GM19239 (cell line): ENCODE measurements around the gene SPATA18.
"Not testable (repeated sequence)": the region's sequence is repeated elsewhere in the genome, so short reads cannot be mapped to it uniquely, and the experiment has no call there.

Source experiments
- DNase-seq: peaks from one replicate; pipeline ENCODE4 v3.0.0; 2011; ENCODE audit warnings: low spot score; ENCODE audit not compliant: insufficient read length
- FAIRE-seq: peaks from 2 replicates; lab custom pipeline; 2011; peaks lifted over from hg19 to GRCh38; lab: Jason Lieb, UNC

The SPATA18 gene

GRCh38 chr4:52049266-52049665 lies 1.8 kb upstream of the SPATA18 start:
- FAIRE-seq = no peak
- DNase-seq = no peak

- peak; percentile 44 for FAIRE-seq
These were observed 741 bp downstream of the SPATA18 start for GRCh38 chr4:52051615-52052474.

GRCh38 chr4:52052475-52052780 lies 1.3 kb downstream of the SPATA18 start:
- no peak for DNase-seq
- FAIRE-seq = no peak

More at GRCh38 chr4:52051615-52052474, 741 bp downstream of the SPATA18 start:
- DNase-seq = peak; percentile 20

GRCh38 chr4:52054254-52054653 lies 3.1 kb downstream of the SPATA18 start:
- DNase-seq = no peak
- no peak for FAIRE-seq

GRCh38 chr4:52057196-52057595 lies 6.1 kb downstream of the SPATA18 start:
- DNase-seq = no peak
- no peak for FAIRE-seq

DNA sequence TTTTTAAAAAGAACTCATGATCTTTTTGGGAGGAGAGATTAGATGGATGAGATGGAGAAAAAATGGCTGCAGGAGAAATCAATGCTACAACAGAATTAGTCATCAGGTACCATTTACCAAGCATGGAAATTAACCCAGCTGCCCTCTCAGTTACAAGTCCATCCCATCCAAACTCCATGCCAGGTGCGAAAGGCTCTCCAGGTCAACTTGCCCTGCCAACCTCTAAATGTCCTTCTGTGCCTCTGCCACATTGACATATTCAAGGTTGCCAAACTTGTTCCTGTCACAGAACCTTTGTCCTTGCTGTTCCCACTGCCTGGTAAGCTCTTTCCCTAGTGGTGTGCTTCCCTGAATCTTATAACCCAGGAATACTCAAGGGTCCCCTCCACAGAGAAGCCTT lies 7.2 kb downstream of the SPATA18 start:
- DNase-seq (no peak), FAIRE-seq (no peak)

DNA sequence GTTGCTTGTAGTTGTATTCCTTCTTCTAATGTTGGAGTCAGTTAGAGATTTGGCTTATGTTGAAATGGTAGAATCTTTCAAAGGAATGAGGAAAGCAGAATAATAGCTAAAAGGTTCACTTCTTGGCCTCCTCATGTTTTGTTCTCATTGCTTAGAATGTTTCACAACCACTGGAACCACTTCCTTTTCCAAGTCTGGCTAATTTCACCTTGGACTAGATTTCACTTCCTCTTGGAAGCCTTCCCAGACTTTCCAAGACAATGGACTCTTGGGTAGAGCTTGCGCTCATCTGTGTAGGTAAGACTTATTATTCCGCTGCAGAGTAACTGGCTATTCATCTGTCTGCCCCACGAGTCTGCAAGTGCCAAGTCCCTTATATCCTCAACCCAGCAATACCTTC lies 8.3 kb downstream of the SPATA18 start:
- no peak for FAIRE-seq
- no peak for DNase-seq

DNA sequence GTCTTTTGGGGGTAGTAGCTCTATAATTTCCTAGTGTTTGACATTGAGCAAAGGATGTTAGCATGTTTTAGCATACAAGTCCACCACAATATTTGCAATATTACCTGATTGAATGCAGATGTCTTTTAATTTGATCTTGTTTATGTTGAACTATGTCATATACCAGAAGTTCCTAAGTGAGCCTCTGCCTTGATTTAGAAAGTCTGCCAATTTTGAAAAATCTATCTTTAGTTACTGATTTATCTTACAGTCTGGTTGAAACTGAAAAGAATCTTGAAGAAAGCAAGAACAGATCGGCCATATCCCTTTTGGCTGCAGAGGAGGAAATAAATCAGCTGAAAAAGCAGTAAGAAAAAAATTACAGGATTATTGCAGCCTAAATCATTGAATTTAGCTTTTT lies 18.5 kb downstream of the SPATA18 start:
- no peak for FAIRE-seq
- DNase-seq = no peak

DNA sequence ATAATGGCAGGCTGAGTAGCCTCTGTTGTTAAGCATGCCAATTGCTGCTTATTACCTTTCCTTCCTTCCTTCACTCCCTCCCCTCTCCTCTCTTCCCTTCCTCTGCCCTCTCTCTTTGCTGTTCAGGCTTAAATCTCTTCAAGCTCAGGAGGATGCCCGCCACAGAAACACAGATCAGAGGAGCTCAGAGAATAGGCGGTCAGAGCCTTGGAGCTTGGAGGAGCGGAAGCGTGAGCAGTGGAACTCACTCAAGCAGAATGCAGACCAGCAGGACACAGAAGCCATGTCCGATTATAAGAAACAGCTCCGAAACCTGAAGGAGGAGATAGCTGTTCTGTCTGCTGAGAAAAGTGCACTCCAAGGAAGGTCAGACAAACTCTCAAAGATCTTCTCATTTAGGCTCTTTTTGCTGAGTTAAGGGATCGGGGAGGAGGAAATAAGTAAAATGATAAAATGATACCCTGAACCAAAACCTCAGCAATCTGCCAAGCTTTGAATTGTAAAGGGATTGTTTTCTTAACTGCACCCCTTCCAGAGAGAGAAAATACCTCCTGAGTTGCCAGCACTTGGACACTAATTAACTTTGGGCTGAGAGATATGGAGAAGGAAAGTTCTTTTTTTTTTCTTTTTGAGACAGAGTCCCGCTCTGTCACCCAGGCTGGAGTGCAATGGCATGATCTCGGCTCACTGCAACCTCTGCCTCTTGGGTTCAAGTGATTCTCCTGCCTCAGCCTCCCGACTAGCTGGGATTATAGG lies 20.9 kb downstream of the SPATA18 start:
- FAIRE-seq = no peak
- DNase-seq = no peak

GRCh38 chr4:52076731-52077130 lies 25.6 kb downstream of the SPATA18 start:
- FAIRE-seq (no peak), DNase-seq (no peak)

GRCh38 chr4:52079659-52080058 lies 28.6 kb downstream of the SPATA18 start:
- FAIRE-seq (no peak), DNase-seq (no peak)

DNA sequence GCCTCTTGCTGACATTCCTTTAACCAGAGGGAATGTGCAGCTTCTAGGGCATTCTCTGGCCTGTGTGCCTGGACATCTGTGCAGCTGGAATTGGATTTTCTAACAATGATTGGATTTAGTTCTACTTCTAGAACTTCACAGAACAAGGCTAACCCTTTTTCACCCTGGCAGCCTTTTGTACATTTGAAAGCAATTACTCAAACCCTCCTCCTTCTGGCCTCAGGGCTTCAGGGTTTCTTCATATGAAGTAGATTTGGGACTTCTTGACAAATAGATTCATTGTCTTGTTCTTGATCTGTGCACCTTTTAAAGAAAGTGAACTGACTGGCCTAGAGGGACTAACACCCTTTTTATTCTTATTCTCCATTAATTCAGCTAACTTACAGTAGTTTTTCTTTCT lies 30.1 kb downstream of the SPATA18 start:
- FAIRE-seq (no peak), DNase-seq (no peak)

GRCh38 chr4:52086425-52086824 lies 35.3 kb downstream of the SPATA18 start:
- not testable (repeated sequence) for DNase-seq, FAIRE-seq

DNA sequence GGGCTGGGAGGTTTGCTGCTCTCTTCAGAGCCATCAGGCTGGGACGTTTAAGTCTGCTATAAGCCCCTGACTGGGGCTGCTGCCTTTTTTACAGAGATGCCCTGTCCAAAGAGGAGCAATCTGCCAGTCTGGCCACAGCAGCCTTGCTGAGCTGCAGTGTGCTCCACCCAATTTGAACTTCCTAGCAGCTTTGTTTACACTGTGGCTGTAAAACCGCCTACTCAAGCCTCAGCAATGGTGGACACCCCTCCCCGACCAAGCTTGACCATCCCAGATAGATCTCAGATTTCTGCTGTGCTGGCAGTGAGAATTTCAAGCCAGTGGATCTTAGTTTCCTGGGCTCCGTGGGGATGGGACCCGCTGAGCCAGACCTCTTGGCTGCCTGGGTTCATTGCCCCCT lies 40.7 kb downstream of the SPATA18 start:
- DNase-seq (no peak), FAIRE-seq (no peak)

- no peak for DNase-seq
- FAIRE-seq = no peak
These were observed 42.4 kb downstream of the SPATA18 start for GRCh38 chr4:52093466-52093865.

DNA sequence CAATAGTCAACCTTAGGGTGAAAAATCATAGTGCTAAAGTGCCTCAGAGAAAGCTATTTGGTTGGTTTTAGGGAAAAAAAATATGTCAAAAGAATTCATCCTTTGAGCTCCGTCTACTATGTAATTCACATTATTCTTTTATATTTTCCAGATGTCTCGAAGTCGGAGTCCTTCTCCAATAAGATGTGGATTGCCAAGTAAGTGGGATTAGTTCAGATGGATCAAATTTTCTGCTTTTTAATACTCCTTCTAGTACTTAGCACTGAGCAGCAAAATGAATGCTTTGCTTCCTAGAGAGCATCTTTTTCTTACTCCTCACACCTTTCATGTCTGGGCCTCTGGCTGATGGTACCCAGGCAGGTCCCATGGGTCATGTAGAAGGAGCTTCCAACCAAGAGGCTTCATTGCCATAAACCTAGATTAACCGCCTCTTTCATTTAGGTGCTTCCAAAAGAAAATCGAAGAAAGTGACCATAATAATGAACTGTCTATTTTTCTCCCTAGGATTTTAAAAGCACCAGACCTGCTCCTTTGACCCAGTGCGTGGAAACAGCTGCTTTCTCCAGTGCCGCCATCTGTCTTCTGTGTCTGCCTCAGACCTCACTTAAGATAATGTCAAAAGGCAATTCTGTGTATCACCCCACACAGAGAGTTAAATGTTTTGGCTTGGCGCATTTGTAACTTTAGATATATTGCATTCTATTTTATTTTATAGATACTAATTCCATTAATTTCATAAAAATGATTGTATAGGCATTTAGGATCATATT lies 43.5 kb downstream of the SPATA18 start:
- DNase-seq = no peak
- FAIRE-seq = no peak

- DNase-seq (no peak), FAIRE-seq (no peak)
These were observed 44.3 kb downstream of the SPATA18 start for GRCh38 chr4:52095374-52095773.

DNA sequence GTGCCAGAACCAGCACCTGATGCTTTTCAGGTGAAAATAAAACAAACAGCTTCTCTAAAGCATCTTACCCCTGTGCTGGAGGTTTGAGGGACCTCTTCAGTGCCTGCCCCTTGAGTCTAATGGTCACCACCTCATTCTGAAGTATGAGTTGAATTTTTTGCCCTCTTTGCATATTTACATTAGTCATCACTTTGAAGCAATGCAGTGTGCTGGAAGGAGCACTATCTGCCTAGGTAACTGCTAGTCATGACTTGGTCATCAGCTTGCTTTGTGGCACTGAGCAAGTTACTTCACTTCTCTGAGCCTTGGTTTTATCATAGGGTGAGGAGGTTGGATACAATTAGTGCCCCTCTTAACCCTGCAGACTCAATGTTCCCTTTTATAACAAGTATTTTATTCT lies 44.9 kb downstream of the SPATA18 start:
- FAIRE-seq (no peak), DNase-seq (no peak)

- DNase-seq (no peak), FAIRE-seq (no peak)
These were observed 47.5 kb downstream of the SPATA18 start for GRCh38 chr4:52098618-52099017.

GRCh38 chr4:52099860-52100461 lies 48.9 kb downstream of the SPATA18 start:
- no peak for FAIRE-seq

More at GRCh38 chr4:52099860-52100461, 48.9 kb downstream of the SPATA18 start:
- DNase-seq = no peak
